ENCODE results near the gene PTCH1. TPM values are rescaled to one million over a fixed set of nuclear protein-coding genes. Genes with fewer than 3 reads are reported as not detected.
A peak's percentile ranks its signal among the peaks of the same experiment; 100 is the strongest.

The PTCH1 gene
- total RNA-seq, 2 experiments from 2014 or later, result 5.0 to 6.1 TPM

- POLR2A ChIA-PET, result no interaction called here
- Mint-ChIP-seq H3K4me3 (peak overlapping the region; percentile 66), H3K9me3 (ENCODE audit: insufficient read depth) (no peaks in the 10 kb centered on the region), H3K27ac (no peak overlapping the region), H3K36me3 (ENCODE audit: low read depth) (no peaks in the 10 kb centered on the region), H3K27me3 (ENCODE audit: low read depth) (peaks cover 59% of the 10 kb centered on the region), H3K4me1 (ENCODE audit: low read depth) (peaks cover 30% of the 10 kb centered on the region)
- DNase-seq, result no peak
- ATAC-seq, result no peak
- CTCF ChIA-PET, result no interaction called here
Observed at GRCh38 chr9:95505072-95505716, 11.6 kb downstream of the PTCH1 start.

DNA sequence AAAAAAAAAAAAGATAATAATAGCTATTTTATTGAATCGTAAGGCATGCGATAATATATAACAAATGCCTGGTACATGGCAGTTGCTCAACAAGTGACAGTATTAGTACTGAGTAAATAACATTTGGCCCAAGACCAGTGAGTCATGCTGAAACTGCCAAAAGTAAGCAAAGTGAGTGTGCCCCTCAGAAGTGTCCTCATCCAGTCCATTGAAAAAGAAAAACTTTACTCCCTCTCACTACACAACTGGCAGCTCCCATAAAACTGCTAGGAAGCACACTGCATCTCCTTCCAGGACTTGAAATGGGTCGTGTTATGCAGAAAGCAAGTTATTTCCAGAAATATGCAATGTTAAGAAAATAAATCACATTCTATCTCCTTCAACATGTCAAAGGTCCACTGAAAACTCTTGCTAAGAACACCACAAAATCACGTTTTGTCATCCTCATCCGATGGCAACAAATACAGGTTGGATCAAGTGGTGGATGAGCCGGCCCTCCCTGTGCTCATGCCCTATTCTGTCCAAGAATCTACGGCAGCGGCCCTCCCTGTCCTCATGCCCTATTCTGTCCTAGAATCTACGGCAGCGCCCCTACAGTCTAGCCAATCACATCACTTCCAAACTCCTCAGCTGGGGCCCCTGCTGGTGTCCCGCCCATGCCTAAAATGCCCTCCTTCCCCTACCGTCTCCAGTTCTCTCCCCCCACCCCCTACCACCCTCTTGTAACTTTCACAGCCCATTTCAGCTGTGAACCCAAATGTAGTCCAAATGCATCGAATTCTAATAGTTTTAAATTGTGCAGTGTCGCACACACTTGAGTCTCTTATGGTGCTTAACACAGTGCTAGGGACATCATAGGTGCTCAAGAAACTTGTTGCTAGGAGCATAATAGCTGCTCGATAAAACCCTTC, 12.5 kb downstream of the PTCH1 start:
- H3K36me3 Mint-ChIP-seq (ENCODE audit: low read depth), result no peaks in the 10 kb centered on the region
- POLR2A ChIA-PET, result no interaction called here
- H3K9me3 Mint-ChIP-seq (ENCODE audit: insufficient read depth), result no peaks in the 10 kb centered on the region
- H3K27ac Mint-ChIP-seq, result no peak overlapping the region
- peaks cover 21% of the 10 kb centered on the region for H3K4me1 Mint-ChIP-seq (ENCODE audit: low read depth)
- CTCF ChIA-PET, result no interaction called here
- DNase-seq (no peak), ATAC-seq (no peak)
- H3K27me3 Mint-ChIP-seq (ENCODE audit: low read depth), result peaks cover 61% of the 10 kb centered on the region
- H3K4me3 Mint-ChIP-seq, result no peak overlapping the region

DNA sequence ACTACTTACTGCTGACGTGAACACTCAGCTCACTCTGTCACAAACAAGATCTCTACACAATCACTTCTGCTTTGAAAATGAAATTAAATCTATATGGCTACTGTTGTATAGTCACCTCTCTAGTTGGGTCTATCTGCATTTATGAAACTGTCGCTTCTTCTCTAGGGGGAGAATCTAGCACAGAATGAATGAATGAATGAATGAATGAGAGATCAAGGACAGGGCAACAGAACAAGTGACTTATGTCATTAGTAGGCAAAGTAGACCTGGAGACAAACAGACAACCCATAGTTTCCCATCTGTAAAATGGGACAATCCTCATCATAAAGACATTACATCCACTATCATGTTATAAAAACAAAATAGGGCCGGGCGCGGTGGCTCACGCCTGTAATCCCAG, 13.4 kb downstream of the PTCH1 start:
- ChIA-PET POLR2A (no interaction called here), CTCF (no interaction called here)
- Mint-ChIP-seq H3K27me3 (ENCODE audit: low read depth) (peaks cover 61% of the 10 kb centered on the region), H3K4me1 (ENCODE audit: low read depth) (peaks cover 16% of the 10 kb centered on the region), H3K9me3 (ENCODE audit: insufficient read depth) (no peaks in the 10 kb centered on the region), H3K27ac (no peak overlapping the region), H3K4me3 (no peak overlapping the region), H3K36me3 (ENCODE audit: low read depth) (no peaks in the 10 kb centered on the region)
- no peak for DNase-seq
- no peak for ATAC-seq

DNA sequence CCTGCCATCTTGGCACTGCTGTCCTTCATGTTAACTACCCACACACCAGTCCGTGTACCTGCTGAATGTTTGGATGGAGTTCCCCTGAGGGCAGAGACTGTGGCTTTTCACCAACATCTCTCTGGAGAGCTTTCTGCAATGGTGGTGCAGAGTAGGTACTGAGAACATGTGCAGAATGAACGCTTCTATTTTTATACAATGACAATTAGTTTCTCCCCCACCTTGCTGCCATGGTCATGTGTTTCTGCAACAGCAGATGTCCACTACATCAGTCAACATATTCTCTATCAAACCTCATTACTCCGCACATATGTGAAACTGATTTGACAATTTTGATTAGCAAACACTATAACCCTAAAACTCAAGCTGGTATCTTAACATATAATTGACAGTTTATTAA, 14.5 kb downstream of the PTCH1 start:
- DNase-seq (no peak), ATAC-seq (no peak)
- Mint-ChIP-seq H3K27me3 (ENCODE audit: low read depth) (peaks cover 60% of the 10 kb centered on the region), H3K36me3 (ENCODE audit: low read depth) (no peaks in the 10 kb centered on the region), H3K4me1 (ENCODE audit: low read depth) (peaks cover 17% of the 10 kb centered on the region), H3K9me3 (ENCODE audit: insufficient read depth) (no peaks in the 10 kb centered on the region), H3K27ac (no peak overlapping the region), H3K4me3 (no peak overlapping the region)
- POLR2A ChIA-PET, result interaction anchor here (0.7 kb wide), 1 partner anchor 221 kb away, joined by 3 read pairs; no protein-coding TSS in a partner anchor
- CTCF ChIA-PET, result no interaction called here

- Mint-ChIP-seq H3K4me3 (no peak overlapping the region), H3K36me3 (ENCODE audit: low read depth) (no peaks in the 10 kb centered on the region), H3K9me3 (ENCODE audit: insufficient read depth) (no peaks in the 10 kb centered on the region), H3K27me3 (ENCODE audit: low read depth) (peaks cover 54% of the 10 kb centered on the region), H3K4me1 (ENCODE audit: low read depth) (peaks cover 27% of the 10 kb centered on the region), H3K27ac (no peak overlapping the region)
- ATAC-seq (no peak), DNase-seq (no peak)
- POLR2A ChIA-PET, result no interaction called here
- CTCF ChIA-PET, result no interaction called here
Observed at GRCh38 chr9:95499847-95500246, 16.9 kb downstream of the PTCH1 start.

DNA sequence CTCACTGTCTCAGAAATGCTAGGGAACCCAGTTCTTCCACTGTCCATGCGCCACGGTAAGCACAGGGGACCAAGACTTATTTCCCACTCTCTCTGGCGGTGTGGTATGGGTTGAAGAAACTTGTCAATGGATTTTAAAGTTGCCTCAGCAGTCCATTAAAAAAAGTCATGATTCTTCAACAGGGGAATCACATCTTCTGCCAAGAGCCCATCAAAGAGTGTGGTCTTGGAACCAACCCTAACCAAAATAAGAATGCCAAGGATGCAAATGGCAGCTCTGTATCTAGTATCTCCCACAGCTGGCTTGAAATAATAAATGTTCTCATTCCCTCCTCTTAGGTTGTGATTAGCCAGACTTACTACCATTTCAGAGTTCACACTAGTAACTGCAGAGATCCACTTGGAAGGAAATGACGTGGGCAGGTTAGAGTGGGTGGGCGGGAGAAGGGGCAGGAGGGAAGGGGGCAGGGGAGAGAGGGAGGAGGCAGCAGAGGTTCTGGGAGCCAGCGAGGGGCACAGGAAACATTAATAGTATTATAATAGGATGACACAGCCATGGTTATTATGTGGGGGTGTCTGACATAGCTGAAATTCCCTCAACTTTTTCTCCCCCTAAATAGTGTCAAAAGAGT, 17.6 kb downstream of the PTCH1 start:
- peaks cover 47% of the 10 kb centered on the region for H3K27me3 Mint-ChIP-seq (ENCODE audit: low read depth)
- DNase-seq, result no peak
- CTCF ChIA-PET, result no interaction called here
- no peak for ATAC-seq
- no peaks in the 10 kb centered on the region for H3K36me3 Mint-ChIP-seq (ENCODE audit: low read depth)
- no peak overlapping the region for H3K4me3 Mint-ChIP-seq
- POLR2A ChIA-PET, result no interaction called here
- no peak overlapping the region for H3K27ac Mint-ChIP-seq
- H3K9me3 Mint-ChIP-seq (ENCODE audit: insufficient read depth), result no peaks in the 10 kb centered on the region
- peaks cover 32% of the 10 kb centered on the region for H3K4me1 Mint-ChIP-seq (ENCODE audit: low read depth)

- CTCF ChIA-PET, result no interaction called here
- no peak overlapping the region for H3K27ac Mint-ChIP-seq
- H3K9me3 Mint-ChIP-seq (ENCODE audit: insufficient read depth), result no peaks in the 10 kb centered on the region
- no peaks in the 10 kb centered on the region for H3K36me3 Mint-ChIP-seq (ENCODE audit: low read depth)
- no peak overlapping the region for H3K4me3 Mint-ChIP-seq
- ATAC-seq (no peak), DNase-seq (no peak)
- H3K27me3 Mint-ChIP-seq (ENCODE audit: low read depth), result peaks cover 45% of the 10 kb centered on the region
- POLR2A ChIA-PET, result no interaction called here
- peaks cover 37% of the 10 kb centered on the region for H3K4me1 Mint-ChIP-seq (ENCODE audit: low read depth)
Observed at GRCh38 chr9:95498641-95499040, 18.1 kb downstream of the PTCH1 start.

GRCh38 chr9:95497772-95498171, 19.0 kb downstream of the PTCH1 start:
- no peak for DNase-seq
- ATAC-seq, result no peak
- no peaks in the 10 kb centered on the region for H3K36me3 Mint-ChIP-seq (ENCODE audit: low read depth)
- CTCF ChIA-PET, result no interaction called here
- peaks cover 44% of the 10 kb centered on the region for H3K4me1 Mint-ChIP-seq (ENCODE audit: low read depth)
- POLR2A ChIA-PET, result no interaction called here
- H3K27me3 Mint-ChIP-seq (ENCODE audit: low read depth), result peaks cover 42% of the 10 kb centered on the region
- H3K9me3 Mint-ChIP-seq (ENCODE audit: insufficient read depth), result no peaks in the 10 kb centered on the region
- H3K27ac Mint-ChIP-seq, result no peak overlapping the region
- no peak overlapping the region for H3K4me3 Mint-ChIP-seq

GRCh38 chr9:95496687-95497086, 20.1 kb downstream of the PTCH1 start:
- DNase-seq, result no peak
- Mint-ChIP-seq H3K27ac (no peak overlapping the region), H3K9me3 (ENCODE audit: insufficient read depth) (no peaks in the 10 kb centered on the region), H3K4me3 (no peak overlapping the region), H3K27me3 (ENCODE audit: low read depth) (peaks cover 36% of the 10 kb centered on the region), H3K36me3 (ENCODE audit: low read depth) (no peaks in the 10 kb centered on the region), H3K4me1 (ENCODE audit: low read depth) (peaks cover 52% of the 10 kb centered on the region)
- POLR2A ChIA-PET, result no interaction called here
- no peak for ATAC-seq
- CTCF ChIA-PET, result interaction anchor here (0.7 kb wide), 1 partner anchor 381 kb away, joined by 3 read pairs; no protein-coding TSS in a partner anchor

DNA sequence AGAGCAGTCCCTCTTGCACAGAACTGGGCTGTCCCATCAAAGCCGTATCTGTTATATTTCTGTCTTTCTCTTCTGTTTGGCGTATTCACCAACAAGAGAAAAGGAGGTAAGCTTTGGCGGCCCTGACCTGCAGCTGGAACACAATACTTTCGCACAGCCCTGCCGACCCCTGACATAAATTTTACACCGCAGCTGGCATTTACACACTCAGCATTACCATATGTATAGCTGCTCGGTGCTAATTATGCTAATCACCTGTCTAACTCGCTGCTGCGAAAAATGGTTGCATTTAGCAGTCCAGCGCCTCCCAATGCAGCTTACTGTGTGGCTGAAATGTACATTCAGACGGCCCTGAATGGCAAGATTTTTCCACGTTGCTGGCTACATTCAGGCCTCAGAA, 20.8 kb downstream of the PTCH1 start:
- H3K4me1 Mint-ChIP-seq (ENCODE audit: low read depth), result peaks cover 53% of the 10 kb centered on the region
- no peaks in the 10 kb centered on the region for H3K9me3 Mint-ChIP-seq (ENCODE audit: insufficient read depth)
- H3K4me3 Mint-ChIP-seq, result no peak overlapping the region
- POLR2A ChIA-PET, result interaction anchor here (0.7 to 1.8 kb wide), 2 partner anchors 33 to 164 kb away, joined by 4 to 6 read pairs; no protein-coding TSS in a partner anchor
- ATAC-seq (no peak), DNase-seq (no peak)
- H3K27ac Mint-ChIP-seq, result no peak overlapping the region
- CTCF ChIA-PET, result interaction anchor here (0.7 kb wide), 1 partner anchor 382 kb away, joined by 3 read pairs; no protein-coding TSS in a partner anchor
- H3K27me3 Mint-ChIP-seq (ENCODE audit: low read depth), result peaks cover 35% of the 10 kb centered on the region
- no peaks in the 10 kb centered on the region for H3K36me3 Mint-ChIP-seq (ENCODE audit: low read depth)

DNA sequence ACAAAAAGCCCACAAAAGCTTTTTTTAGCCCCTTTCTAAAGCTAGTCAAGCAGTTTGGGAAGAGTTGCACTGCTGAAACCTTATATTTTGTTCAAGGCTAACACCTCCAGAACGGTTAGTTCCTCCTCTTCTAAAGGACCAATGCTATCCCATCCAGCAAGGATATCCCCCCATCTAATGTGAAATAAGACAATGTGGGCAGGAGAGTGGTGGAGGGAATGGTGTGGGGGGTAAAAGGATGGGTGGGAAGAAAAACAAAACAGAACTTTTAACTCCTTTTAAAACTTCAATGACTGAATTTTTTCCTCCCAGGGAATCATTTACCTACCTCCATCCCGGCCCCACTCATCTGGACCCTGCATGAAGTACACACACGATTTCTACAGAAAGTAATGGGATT, 21.2 kb downstream of the PTCH1 start:
- Mint-ChIP-seq H3K27ac (no peak overlapping the region), H3K27me3 (ENCODE audit: low read depth) (peaks cover 34% of the 10 kb centered on the region), H3K36me3 (ENCODE audit: low read depth) (no peaks in the 10 kb centered on the region), H3K4me1 (ENCODE audit: low read depth) (peaks cover 53% of the 10 kb centered on the region), H3K9me3 (ENCODE audit: insufficient read depth) (no peaks in the 10 kb centered on the region), H3K4me3 (no peak overlapping the region)
- ATAC-seq (no peak), DNase-seq (no peak)
- POLR2A ChIA-PET, result interaction anchor here (0.7 to 1.8 kb wide), 2 partner anchors 33 to 164 kb away, joined by 4 to 6 read pairs; no protein-coding TSS in a partner anchor
- CTCF ChIA-PET, result interaction anchor here (1.0 kb wide), 1 partner anchor 16 kb away, joined by 5 read pairs; no protein-coding TSS in a partner anchor

All from activated CD8-positive, alpha-beta T cell treated with anti-CD3 and anti-CD28 coated beads, Interleukin-2, amount 10 ng/mL, durations not matched to agents 7 days and 5 days (primary cell).